T47D (cell line): ENCODE data around the gene SLC6A4.

Experiments used
- DNase-seq, 2 experiments: peaks; one replicate each; pipeline versions ENCODE4 v3.0.0 to v3.0.0-alpha.2; 2011 to 2012; ENCODE audit warnings: low read depth in 1 of 2, low spot score in 1 of 2
- JUND ChIP-seq: IDR thresholded peaks from 2 replicates; pipeline ENCODE4 v1.6.1; 2012; ENCODE audit warnings: low read depth
- in situ Hi-C: cut with HindIII; loops from 2 replicates; pipeline ENCODE4 v1.10.0; 2016; ENCODE audit warnings: low sequenced_read_pairs, low pct_unique_long_range_greater_than_20kb

SLC6A4 gene

GRCh38 chr17:30224419-30224960 is 11.0 kb downstream of the SLC6A4 start:
- no peak for DNase-seq
- in situ Hi-C loops: no loop called here
- TF ChIP-seq JUND: no peak

DNA sequence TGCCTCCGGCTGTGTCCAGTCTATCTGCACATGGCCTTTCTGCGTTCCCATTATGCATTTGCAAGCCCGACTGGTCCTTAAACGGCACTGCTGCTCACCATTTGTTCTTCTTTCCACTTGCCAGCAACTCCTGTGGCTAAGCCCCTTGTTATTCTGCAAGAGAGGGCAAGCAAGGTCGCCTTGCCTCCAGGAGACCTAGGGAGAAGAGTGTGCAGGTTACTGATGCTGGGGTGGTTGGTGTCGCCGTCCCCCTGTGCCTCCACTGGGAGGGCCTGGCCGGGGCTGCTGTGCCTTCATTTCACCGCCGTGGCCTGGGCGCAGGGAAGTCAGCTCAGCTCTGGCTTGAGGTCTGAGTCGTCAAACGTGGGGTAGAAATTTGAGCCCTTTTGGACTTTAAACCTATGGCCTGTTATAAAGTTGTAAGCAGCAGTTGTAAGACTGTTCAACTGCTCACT is 12.7 kb downstream of the SLC6A4 start:
- in situ Hi-C loops: no loop called here
- no peak for TF ChIP-seq JUND
- no peak for DNase-seq

DNA sequence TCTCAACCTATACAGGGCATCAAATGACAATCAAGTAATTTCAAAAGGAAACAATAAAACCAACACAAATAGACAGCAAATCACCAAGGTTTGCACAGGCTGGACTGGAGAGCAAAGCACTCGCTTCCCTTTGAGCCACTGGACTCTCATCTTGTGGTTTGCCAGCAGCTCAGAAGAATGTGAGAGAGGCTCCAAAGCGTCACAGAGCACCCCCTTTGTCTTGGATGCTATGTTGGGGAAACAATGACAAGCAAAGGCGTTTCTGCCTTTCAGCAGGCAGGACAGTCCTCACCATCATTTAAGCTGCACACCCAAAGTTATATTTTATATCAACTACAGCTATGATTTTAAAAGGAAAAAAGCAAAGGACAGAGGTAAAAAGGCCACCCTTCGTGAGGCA is 13.2 kb downstream of the SLC6A4 start:
- in situ Hi-C loops: no loop called here
- no peak for DNase-seq
- no peak for TF ChIP-seq JUND

- in situ Hi-C loops: no loop called here
- no peak for DNase-seq
- no peak for TF ChIP-seq JUND
These were observed 14.2 kb downstream of the SLC6A4 start for GRCh38 chr17:30221346-30221745.

DNA sequence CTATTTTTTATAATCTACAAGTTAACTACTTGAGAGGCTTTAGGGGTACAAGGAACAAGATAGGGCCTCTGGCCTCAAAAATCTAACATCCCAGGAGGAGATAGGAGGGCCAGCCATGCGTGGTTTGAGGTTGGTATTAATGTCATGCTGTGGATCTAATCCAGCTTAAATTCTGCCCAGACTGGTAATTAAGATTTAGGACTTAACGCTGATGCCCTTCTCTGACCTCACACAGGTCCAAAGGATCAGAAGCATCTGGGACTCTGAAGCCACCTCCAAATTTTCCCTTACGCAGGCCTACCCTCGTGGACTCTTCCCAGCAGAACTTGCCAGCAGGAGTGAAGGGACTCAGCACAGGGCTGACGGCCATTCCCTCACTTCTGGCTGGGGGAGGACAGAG is 15.1 kb downstream of the SLC6A4 start:
- DNase-seq: no peak
- in situ Hi-C loops: no loop called here
- no peak for TF ChIP-seq JUND

- no peak for TF ChIP-seq JUND
- in situ Hi-C loops: no loop called here
- no peak for DNase-seq
These were observed 15.7 kb downstream of the SLC6A4 start for GRCh38 chr17:30219833-30220232.

- in situ Hi-C loops: no loop called here
- TF ChIP-seq JUND: no peak
- no peak for DNase-seq
These were observed 16.2 kb downstream of the SLC6A4 start for GRCh38 chr17:30219315-30219714.

GRCh38 chr17:30218799-30219198 is 16.7 kb downstream of the SLC6A4 start:
- in situ Hi-C loops: no loop called here
- DNase-seq: no peak
- no peak for TF ChIP-seq JUND

DNA sequence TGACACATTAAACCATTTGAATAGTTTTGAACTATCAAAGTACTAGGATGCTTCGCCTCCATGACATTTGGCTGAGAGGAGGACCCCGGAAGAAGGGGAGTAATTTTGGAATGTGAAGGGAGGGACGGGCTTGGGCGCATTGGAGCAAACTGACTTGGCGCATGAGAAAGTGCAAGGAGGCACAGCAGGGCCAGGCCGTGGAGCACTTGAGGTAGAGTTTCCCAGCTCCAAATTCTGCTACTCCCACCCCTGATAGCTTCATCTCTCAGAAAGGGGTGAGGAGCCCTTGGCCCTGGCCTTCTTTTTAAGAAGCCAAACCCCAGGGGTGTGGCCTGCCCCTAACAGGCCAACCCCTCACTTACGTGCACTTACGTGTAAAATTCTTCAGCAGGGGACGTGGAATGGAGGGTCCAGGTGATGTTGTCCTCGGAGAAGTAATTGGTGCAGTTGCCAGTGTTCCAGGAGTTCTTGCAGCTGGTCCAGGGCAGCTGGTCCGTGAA is 17.7 kb downstream of the SLC6A4 start:
- TF ChIP-seq JUND: no peak
- in situ Hi-C loops: no loop called here
- no peak for DNase-seq

GRCh38 chr17:30217054-30217453 is 18.4 kb downstream of the SLC6A4 start:
- DNase-seq: no peak
- no peak for TF ChIP-seq JUND
- in situ Hi-C loops: no loop called here

- TF ChIP-seq JUND: no peak
- DNase-seq: no peak
- in situ Hi-C loops: no loop called here
These were observed 22.7 kb downstream of the SLC6A4 start for GRCh38 chr17:30212750-30213149.

DNA sequence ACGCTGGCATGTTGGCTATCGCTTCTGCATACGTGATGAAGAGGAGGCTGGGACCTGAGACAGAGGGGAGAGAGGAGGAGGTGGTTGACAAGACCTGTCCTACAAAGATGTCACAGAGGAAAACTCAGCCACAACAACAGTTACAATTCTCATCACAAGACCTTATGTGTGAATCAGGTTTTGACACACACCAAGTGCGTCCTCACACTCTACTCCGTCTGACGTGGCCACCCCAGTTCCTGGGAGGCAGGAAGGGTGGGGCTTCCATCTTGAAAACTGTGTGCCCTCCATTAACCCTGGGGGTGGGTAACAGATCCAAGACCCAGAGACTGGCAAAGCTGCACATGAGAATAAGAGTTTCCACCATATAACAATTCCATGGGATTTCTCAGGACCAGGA is 24.1 kb downstream of the SLC6A4 start:
- TF ChIP-seq JUND: no peak
- DNase-seq: no peak
- in situ Hi-C loops: no loop called here

GRCh38 chr17:30210901-30211300 is 24.6 kb downstream of the SLC6A4 start:
- no peak for TF ChIP-seq JUND
- in situ Hi-C loops: no loop called here
- no peak for DNase-seq

DNA sequence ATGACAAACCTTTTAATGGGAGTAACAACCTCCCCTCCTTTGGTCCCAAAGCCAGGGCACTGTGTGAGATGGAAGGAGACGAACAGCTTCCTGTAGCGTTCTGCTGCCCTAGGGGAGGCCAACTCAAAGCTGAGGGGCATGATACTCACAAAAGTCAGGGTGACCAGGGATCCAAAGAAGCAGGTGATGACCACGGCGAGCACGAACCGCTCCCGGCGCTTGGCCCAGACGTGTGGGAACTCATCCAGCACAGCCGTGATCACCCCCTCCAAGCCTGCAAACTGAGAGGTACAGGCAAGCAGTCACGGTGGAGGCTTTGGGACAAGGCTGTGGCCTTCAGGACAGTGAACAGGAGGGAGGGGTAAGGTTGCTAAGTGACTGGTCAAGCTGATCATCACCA is 25.1 kb downstream of the SLC6A4 start:
- in situ Hi-C loops: no loop called here
- DNase-seq: no peak
- TF ChIP-seq JUND: no peak

DNA sequence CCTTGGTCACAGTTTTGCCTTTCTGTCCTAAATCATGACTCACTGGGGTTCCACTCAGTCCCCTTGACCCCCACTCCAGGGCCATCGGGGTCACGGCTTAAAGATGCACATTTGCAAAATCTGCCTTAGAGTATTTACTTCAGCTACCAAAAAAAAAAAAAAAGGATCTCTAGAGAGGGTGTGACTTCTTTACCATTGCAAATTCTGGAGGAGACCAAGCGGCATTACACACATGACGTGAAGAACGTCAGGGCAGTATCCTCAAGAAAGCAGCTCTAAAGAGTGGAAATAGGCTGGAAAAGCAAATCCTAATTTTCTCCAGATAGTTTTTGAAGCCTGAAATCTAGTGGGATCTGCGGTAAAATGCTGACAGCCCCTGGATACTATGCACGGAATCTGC is 25.6 kb downstream of the SLC6A4 start:
- no peak for DNase-seq
- in situ Hi-C loops: no loop called here
- TF ChIP-seq JUND: no peak
